K562 (cell line): Measurements from ENCODE around the gene TMEM127. TPM values are rescaled to one million over a fixed set of nuclear protein-coding genes. Genes with fewer than 3 reads are reported as not detected.
A peak's percentile ranks its signal among the peaks of the same experiment; 100 is the strongest.

Experiments used
- CTBP1 ChIP-seq: fragments of 450-650 bp; IDR thresholded peaks from 2 replicates; pipeline ENCODE4 v1.6.1; 2016; ENCODE audit warnings: borderline replicate concordance
- DDX20 ChIP-seq: fragments of 450-650 bp; IDR thresholded peaks from 2 replicates; pipeline ENCODE4 v1.6.1; 2016; ENCODE audit warnings: missing genetic modification characterization, low read depth, mild to moderate bottlenecking, missing compliant biosample characterization, moderate library complexity
- ELF4 ChIP-seq: fragments of 450-650 bp; formaldehyde crosslinking; IDR thresholded peaks from 2 replicates; pipeline ENCODE4 v1.4.0; 2022; ENCODE audit warnings: missing genetic modification characterization
- ESRRA ChIP-seq: fragments of 450-650 bp; IDR thresholded peaks from 2 replicates; pipeline ENCODE4 v1.6.1; 2014; ENCODE audit warnings: low read depth, mild to moderate bottlenecking, moderate library complexity, borderline replicate concordance
- HDAC6 ChIP-seq: IDR thresholded peaks from 2 replicates; pipeline ENCODE4 v1.6.1; 2012; ENCODE audit warnings: low read depth, mild to moderate bottlenecking, control low read depth, inconsistent platforms, low read length, moderate library complexity
- HLTF ChIP-seq: fragments of 450-650 bp; IDR thresholded peaks from 2 replicates; pipeline ENCODE4 v1.6.1; 2016
- HNRNPUL1 ChIP-seq: fragments of 200-400 bp; formaldehyde crosslinking; IDR thresholded peaks from 2 replicates; pipeline ENCODE4 v1.6.1; 2017; ENCODE audit warnings: low read length
- MAZ ChIP-seq, 2 experiments: fragments of 450-650 bp in 1 of 2; sonication (generic) in 1 of 2; formaldehyde crosslinking; IDR thresholded peaks in 1 of 2; conservative IDR thresholded peaks in 1 of 2; 2 replicates each; pipeline versions ENCODE4 v1.4.0 to v1.5.0; 2020; ENCODE audit warnings: mild to moderate bottlenecking in 1 of 2, missing genetic modification reagents in 1 of 2
- MTA1 ChIP-seq: fragments of 450-650 bp; IDR thresholded peaks from 2 replicates; pipeline ENCODE4 v1.6.1; 2017; ENCODE audit warnings: borderline replicate concordance
- POLR2AphosphoS5 ChIP-seq: IDR thresholded peaks from 2 replicates; pipeline ENCODE4 v1.6.1; 2011; ENCODE audit warnings: mild to moderate bottlenecking, low read depth, low read length, moderate library complexity; ENCODE audit not compliant: control insufficient read depth, insufficient read depth
- PURB ChIP-seq: sonication (generic); formaldehyde crosslinking; IDR thresholded peaks from 2 replicates; pipeline ENCODE4 v1.9.0; 2021; ENCODE audit warnings: low read depth, mild to moderate bottlenecking, missing genetic modification reagents
- RAD21 ChIP-seq, 2 experiments: fragments of 250-450 bp in 1 of 2; fragments of 450-650 bp in 1 of 2; sonication (Bioruptor Pico) in 1 of 2; formaldehyde crosslinking in 1 of 2; IDR thresholded peaks in 1 of 2; conservative IDR thresholded peaks in 1 of 2; 2 replicates each; pipeline versions ENCODE4 v1.4.0 to v1.8.0; 2020 to 2022; ENCODE audit warnings: mild to moderate bottlenecking in 2 of 2, moderate library complexity in 1 of 2
- SIX5 ChIP-seq, 2 experiments: IDR thresholded peaks; 2 replicates each; pipeline ENCODE4 v1.6.1; 2011; ENCODE audit warnings: low read length in 2 of 2, borderline replicate concordance in 1 of 2, low read depth in 1 of 2, mild to moderate bottlenecking in 1 of 2, moderate library complexity in 1 of 2; ENCODE audit not compliant: insufficient read depth in 1 of 2
- SOX6 ChIP-seq: fragments of 450-650 bp; IDR thresholded peaks from 2 replicates; pipeline ENCODE4 v1.6.1; 2014; ENCODE audit warnings: mild to moderate bottlenecking
- ZNF41 ChIP-seq: fragments of 250-450 bp; sonication (Bioruptor Pico); conservative IDR thresholded peaks from 2 replicates; pipeline ENCODE4 v1.4.0; 2020; ENCODE audit warnings: mild to moderate bottlenecking
- ZNF57 ChIP-seq: fragments of 450-650 bp; formaldehyde crosslinking; IDR thresholded peaks from 2 replicates; pipeline ENCODE4 v1.4.0; 2020; ENCODE audit warnings: mild to moderate bottlenecking, moderate library complexity
- polyA plus RNA-seq, 8 experiments: library from polyadenylated mRNA; depleted of rRNA in 4 of 8; stranded (reverse) in 5 of 8; unstranded in 3 of 8; fragments of >200 nt; fragmentation: Nextera tagmentation in 2 of 8; fragmentation: Illumina TruSeq in 1 of 8; extraction: Ambion mirVana in 2 of 8; extraction: Trizol in 1 of 8; gene quantifications; 2 replicates each; pipeline versions ENCODE4 v1.2.1 to v1.2.3, GENCODE V29; 2011 to 2014; ENCODE audit warnings: inconsistent platforms in 1 of 8, missing spikeins in 1 of 8
- total RNA-seq, 7 experiments: library from RNA; depleted of rRNA in 6 of 7; stranded (reverse); fragments of >200 nt in 6 of 7; fragmentation: Illumina TruSeq in 2 of 7; extraction: Trizol in 2 of 7; gene quantifications; 2 replicates each; pipeline versions ENCODE4 v1.2.1 to v1.2.3, GENCODE V29; 2011 to 2021; ENCODE audit warnings: low replicate concordance in 1 of 7

The TMEM127 gene
- total and polyA plus RNA-seq, 9 of the 15 experiments (the other 6 are each of a cell fraction or from before 2014, with no cell fraction given) = 1.7 to 20.0 (median 9.9) TPM

DNA sequence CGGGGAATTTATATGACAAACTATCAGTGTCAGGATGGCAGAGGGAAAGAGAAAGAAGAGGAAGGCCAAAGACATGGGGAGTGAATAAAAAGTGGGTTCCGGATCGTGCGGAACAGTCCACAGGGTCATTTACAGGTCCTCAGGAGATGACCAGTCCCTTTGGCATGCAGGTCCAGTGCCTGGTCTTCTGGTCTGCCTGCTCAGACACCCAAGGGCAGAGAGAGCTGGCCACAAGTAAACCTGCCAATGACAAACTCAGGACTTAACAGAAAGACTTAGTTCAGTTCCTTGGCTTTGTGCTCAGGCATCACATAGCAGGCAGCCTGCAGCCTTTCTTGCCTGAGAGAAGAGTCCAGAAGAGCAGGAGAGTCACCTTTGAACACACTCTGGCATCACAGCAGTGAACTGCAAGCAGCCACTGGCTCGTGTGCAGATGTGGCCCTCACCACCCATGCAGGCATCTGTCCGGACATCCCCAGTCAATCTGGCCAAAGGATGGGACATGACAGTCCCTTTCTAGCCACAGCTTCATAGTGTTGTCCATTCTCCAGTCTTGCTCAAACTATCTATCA is 14.0 kb downstream of the TMEM127 start (continued):
- no peak for TF ChIP-seq PURB (CRISPR knock-in tag)
- 0 out of 2 replicates have a peak, but pooled peaks have one; percentile 23 for TF ChIP-seq SOX6
- no peak for TF ChIP-seq HDAC6
- TF ChIP-seq DDX20 (tag) = no peak
- TF ChIP-seq ESRRA = peak; percentile 50; the same call in 1 of the 2 replicates
- TF ChIP-seq RAD21 (CRISPR knock-in tag; conservative IDR thresholded peaks at IDR 0.05 in 1 of 2, IDR thresholded peaks at IDR 0.05 in 1 of 2) = no peak
- TF ChIP-seq SIX5 (IDR thresholded peaks at IDR 0.05; ENCODE audit: borderline replicate concordance in 1 of 2, insufficient read depth in 1 of 2, low read depth in 1 of 2, low read length in 2 of 2) = no peak
- TF ChIP-seq ZNF41 (CRISPR knock-in tag) = no peak
- peak; percentile 46; the same call in 1 of the 2 replicates for TF ChIP-seq MTA1
- no peak for TF ChIP-seq POLR2AphosphoS5
- no peak for TF ChIP-seq HLTF
- TF ChIP-seq HNRNPUL1 = no peak
- TF ChIP-seq MAZ (CRISPR knock-in tag; conservative IDR thresholded peaks at IDR 0.05 in 1 of 2, IDR thresholded peaks at IDR 0.05 in 1 of 2) = no peak
- TF ChIP-seq ELF4 (CRISPR knock-in tag) = no peak
- TF ChIP-seq CTBP1 = 0 out of 2 replicates have a peak, but pooled peaks have one; percentile 18
- no peak for TF ChIP-seq ZNF57 (CRISPR knock-in tag)
